GM12892 (cell line): ENCODE results near the gene UBASH3B.

ENCODE experiments used
- POLR2A ChIP-seq: IDR thresholded peaks from 2 replicates; pipeline ENCODE4 v1.6.1; 2011; ENCODE audit warnings: low read depth, low read length, control low read depth
- POLR2AphosphoS5 ChIP-seq: IDR thresholded peaks from 2 replicates; pipeline ENCODE4 v1.6.1; 2011; ENCODE audit warnings: low read depth, low read length, control low read depth

GRCh38 chr11:122656073-122656630, 630 bp downstream of the UBASH3B start:
- TF ChIP-seq POLR2A (no peak), POLR2AphosphoS5 (no peak)
